CD4-positive, alpha-beta T cell treated with Interleukin-15 for 1 hour (primary cell): Measurements from ENCODE around the gene JMJD1C.
A peak's percentile ranks its signal among the peaks of the same experiment; 100 is the strongest.
"Not testable (repeated sequence)": the region's sequence is repeated elsewhere in the genome, so short reads cannot be mapped to it uniquely, and the experiment has no call there.

Experiments
- DNase-seq: peaks from one replicate; pipeline ENCODE4 v3.0.0-alpha.2; 2020

JMJD1C gene

DNA sequence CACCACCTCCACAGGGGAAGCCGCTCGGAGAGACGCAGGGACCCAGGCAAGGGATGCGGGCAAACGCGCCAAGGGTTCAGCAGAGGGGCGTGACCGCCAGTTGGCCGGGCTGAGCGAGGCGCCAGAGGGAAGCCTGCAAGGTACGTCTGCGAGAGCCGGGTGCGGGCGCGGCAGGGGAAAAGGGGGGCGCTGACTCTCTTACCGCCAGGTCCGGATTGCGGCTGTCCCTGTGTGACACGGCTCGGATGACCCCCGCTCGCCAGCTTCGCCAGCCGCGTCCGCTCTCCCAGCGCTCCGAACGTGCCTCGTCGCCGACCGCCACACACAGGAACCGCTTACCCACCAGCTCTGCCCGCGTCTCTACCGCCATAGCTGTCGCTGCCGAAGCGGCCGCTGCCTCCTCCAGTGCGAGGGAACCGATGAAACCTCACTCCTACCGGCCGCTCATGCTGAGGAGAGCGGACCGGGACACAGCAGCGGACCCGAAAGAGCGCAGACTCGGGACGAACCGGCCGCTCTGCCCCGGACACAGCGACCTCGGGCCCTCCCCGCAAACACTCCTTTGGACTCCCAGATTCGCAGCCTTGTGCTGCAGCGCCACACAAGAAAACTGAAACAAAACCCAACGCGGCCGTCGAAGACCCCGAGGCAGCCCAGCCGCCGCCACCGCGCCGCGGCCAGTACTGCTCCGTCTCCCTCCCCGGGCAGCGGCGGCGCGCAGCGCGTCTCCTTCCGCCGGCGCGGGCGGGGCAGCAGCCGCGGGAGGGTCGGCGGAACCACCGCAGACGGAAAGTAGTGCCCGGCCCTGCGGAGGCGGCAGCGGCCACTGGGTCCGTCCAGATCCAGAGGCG, at the start of gene JMJD1C:
Gene JMJD1C (minus strand): TSS at position 685 of the 851 bp plus-strand sequence. CDS start 315 bp downstream, at position 370.
- DNase-seq = peak; percentile 66

- no peak for DNase-seq
These were observed 49.4 kb upstream of the JMJD1C start for GRCh38 chr10:63515002-63515763.

DNA sequence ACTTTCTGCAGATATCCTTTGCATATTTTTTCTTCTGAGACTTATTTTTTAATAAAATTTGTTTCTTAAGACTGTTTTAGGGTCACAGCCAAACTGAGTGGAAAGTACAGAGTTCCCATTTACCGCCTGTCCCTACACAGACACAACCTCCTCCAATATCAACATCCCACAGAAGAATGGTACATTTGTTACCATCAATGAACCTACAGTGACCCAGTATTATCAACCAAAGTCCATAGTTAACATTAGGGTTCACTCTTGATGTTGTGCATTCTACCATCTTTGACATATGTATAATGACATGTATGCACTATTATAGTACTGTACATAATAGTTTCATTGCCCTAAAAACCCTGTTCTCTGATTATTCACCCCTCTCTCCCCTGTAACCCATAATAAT, 40.8 kb upstream of the JMJD1C start:
- no peak for DNase-seq

GRCh38 chr10:63505562-63505961, 39.8 kb upstream of the JMJD1C start:
- DNase-seq = no peak

- no peak for DNase-seq
These were observed 38.5 kb upstream of the JMJD1C start for GRCh38 chr10:63504145-63504881.

- DNase-seq = no peak
These were observed 37.6 kb upstream of the JMJD1C start for GRCh38 chr10:63503395-63503794.

GRCh38 chr10:63502832-63503231, 37.1 kb upstream of the JMJD1C start:
- DNase-seq = no peak

- DNase-seq = no peak
These were observed 36.2 kb upstream of the JMJD1C start for GRCh38 chr10:63501954-63502353.

DNA sequence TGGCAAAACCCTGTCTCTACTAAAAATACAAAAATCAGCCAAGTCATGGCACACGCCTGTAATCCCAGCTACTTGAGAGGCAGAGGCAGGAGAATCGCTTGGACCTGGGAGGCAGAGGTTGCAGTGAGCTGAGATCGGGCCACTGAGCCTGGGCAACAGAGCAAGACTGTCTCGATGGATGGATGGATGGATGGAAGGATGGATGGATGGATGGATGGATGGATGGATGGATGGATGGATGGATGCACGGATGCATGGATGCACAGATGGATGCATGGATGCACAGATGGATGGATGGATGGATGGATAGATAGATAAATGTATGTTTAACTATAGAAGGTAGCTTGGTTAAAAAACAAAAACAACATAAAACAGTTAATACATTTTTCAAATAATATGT, 34.8 kb upstream of the JMJD1C start:
- not testable (repeated sequence) for DNase-seq

- DNase-seq = no peak
These were observed 32.9 kb upstream of the JMJD1C start for GRCh38 chr10:63498665-63499064.

DNA sequence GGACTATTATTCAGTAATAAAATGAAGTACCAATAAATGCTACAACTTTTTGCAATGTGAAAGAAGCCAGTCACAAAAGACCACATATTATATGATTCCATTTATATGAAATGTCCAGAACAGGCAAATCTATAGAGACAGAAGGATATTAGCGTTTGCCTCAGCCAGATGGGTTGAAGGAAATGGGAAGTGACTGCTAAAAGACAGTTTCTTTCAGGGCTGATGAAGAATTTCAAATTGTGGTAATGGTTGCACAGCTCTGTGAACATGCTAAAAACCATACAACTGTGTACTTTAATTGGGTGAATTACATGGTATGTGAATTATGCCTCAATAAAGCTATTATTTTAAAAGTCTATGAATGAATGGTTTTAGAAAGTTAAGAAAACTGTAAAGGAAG, 31.5 kb upstream of the JMJD1C start:
- DNase-seq = no peak

GRCh38 chr10:63496561-63496960, 30.8 kb upstream of the JMJD1C start:
- DNase-seq = no peak

- DNase-seq = no peak
These were observed 29.2 kb upstream of the JMJD1C start for GRCh38 chr10:63494951-63495350.

GRCh38 chr10:63493004-63493403, 27.2 kb upstream of the JMJD1C start:
- no peak for DNase-seq

DNA sequence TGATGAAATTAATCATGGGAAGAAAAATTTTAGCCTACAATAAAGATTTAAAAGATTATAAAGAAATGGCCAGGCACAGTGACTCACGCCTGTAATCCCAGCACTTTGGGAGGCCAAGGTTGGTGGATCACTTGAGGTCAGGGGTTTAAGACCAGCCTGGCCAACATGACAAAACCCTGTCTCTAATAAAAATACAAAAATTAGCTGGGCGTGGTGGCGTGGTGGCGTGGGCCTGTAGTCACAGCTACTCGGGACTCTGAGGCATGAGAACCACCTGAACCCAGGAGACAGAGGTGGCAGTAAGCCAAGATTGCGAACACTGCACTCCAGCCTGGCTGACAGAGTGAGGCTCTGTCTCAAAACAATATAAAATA, 26.5 kb upstream of the JMJD1C start:
- DNase-seq = not testable (repeated sequence)

DNA sequence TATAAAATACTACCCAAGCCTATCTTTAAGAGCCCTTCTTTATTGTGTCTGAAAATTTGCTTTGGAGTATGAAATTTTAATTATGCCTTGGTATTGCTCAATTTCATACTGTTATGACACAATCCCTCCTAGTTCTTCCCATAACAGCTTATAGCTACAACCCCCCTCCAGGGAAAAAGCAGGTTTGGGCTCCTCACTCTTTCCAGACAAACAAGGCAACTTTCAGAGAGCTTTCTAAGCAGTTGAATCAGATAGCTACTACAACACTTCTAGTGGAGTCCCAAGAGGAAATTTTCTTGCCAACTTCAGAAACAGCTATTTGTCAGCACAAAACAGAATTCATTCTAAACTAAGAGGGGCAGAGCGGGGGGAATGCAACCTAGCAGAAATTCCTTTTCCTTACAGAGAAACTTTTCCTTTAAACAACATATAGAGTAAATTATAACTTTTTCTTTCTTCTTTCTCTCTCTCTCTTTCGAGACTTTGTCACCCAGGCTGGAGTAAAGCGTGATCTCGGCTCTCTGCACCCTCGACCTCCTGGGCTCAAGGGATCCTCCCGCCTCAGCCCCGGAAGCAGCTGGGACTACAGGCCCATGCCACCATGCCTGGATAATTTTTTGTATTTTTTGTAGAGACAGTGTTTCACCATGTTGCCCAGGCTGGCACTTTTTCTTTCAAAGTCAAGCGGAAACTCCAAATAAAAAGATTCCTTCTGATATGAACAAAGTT, 26.0 kb upstream of the JMJD1C start:
- DNase-seq = no peak

DNA sequence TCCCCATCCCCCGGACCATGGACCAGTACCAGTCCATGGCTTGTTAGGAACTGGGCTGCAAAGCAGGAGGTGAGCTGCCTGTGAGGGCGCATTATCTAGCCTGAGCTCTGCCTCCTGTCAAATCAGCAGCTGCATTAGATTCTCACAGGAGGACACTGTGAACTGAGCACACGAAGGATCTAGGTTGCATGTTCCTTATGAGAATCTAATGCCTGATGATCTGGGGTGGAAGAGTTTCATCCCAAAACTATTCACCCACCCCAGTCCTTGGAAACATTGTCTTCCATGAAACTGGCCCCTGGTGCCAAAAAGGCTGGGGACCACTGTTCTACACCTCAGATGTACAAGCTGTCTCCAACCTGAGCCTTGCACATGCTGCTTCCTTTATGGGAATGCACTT, 24.1 kb upstream of the JMJD1C start:
- no peak for DNase-seq

GRCh38 chr10:63487990-63488389, 22.2 kb upstream of the JMJD1C start:
- DNase-seq = no peak

DNA sequence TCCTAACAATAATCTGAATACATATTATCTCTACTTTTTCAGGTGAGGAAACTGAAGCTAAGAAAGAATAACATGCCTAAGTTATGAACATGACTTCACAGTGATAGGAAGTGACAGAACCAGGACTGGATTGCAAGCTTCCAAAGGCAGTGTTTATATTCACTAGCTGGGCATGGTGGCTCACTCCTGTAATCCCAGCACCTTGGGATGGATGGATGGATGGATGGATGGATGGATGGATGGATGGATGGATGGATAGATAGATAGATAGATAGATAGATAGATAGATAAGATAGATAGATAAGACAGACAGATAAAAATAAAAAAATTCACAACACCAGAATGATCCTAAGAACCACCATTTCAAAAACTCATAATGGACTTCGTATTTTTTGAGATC, 18.2 kb upstream of the JMJD1C start:
- DNase-seq = no peak

GRCh38 chr10:63481815-63482421, 16.1 kb upstream of the JMJD1C start:
- no peak for DNase-seq

GRCh38 chr10:63480237-63480636, 14.5 kb upstream of the JMJD1C start:
- no peak for DNase-seq

GRCh38 chr10:63478564-63478963, 12.8 kb upstream of the JMJD1C start:
- no peak for DNase-seq
